Esophagus muscularis mucosa (tissue), 4 donors: ENCODE measurements around the gene S100A11. TPM values are rescaled to one million over a fixed set of nuclear protein-coding genes. Genes with fewer than 3 reads are reported as not detected.
A peak's percentile ranks its signal among the peaks of the same experiment; 100 is the strongest.

Experiments used
- DNase-seq: peaks from one replicate; pipeline ENCODE4 v3.0.0-alpha.2; 2017; ENCODE audit errors: extremely low spot score
- H3K27ac ChIP-seq, 4 donors: fragments of 200-600 bp; sonication (generic); replicated peaks in 1 of 4; 1 replicate in 3 of 4; 2 replicates in 1 of 4; pipeline ENCODE4 v1.5.1; 2016 to 2019; ENCODE audit warnings: mild to moderate bottlenecking in 1 of 4
- H3K27me3 ChIP-seq, 4 donors: fragments of 200-600 bp; sonication (generic); one replicate each; pipeline versions ENCODE4 v1.5.1 to v1.6.0; 2016 to 2019
- H3K36me3 ChIP-seq, 4 donors: fragments of 200-600 bp; sonication (generic); one replicate each; pipeline ENCODE4 v1.5.1; 2016 to 2019
- H3K4me1 ChIP-seq, 4 donors: fragments of 200-600 bp; sonication (generic); one replicate each; pipeline ENCODE4 v1.5.1; 2016 to 2019
- H3K4me3 ChIP-seq, 4 donors: fragments of 200-600 bp; sonication (generic); 1 replicate in 2 of 4; 2 replicates in 2 of 4; pipeline ENCODE4 v1.5.1; 2016 to 2019; ENCODE audit warnings: mild to moderate bottlenecking in 4 of 4, moderate library complexity in 1 of 4
- H3K9me3 ChIP-seq, 4 donors: fragments of 200-600 bp; sonication (generic); 1 replicate in 3 of 4; 2 replicates in 1 of 4; pipeline ENCODE4 v1.5.1; 2016 to 2019
- CTCF ChIP-seq, 3 experiments: fragments of 200-600 bp in 2 of 3; fragments of 450-650 bp in 1 of 3; sonication (generic) in 2 of 3; IDR thresholded peaks; one replicate each; pipeline ENCODE4 v1.5.1; 2017 to 2019; ENCODE audit warnings: antibody characterized with exemption in 3 of 3, mild to moderate bottlenecking in 2 of 3, moderate library complexity in 1 of 3
- EP300 ChIP-seq: sonication (generic); formaldehyde crosslinking; IDR thresholded peaks from one replicate; pipeline ENCODE4 v1.6.1; 2017; ENCODE audit warnings: antibody characterized with exemption
- POLR2A ChIP-seq: fragments of 450-650 bp; IDR thresholded peaks from one replicate; pipeline ENCODE4 v1.6.1; 2017; ENCODE audit warnings: antibody characterized with exemption, moderate library complexity, mild to moderate bottlenecking, low read depth
- POLR2AphosphoS5 ChIP-seq, 2 donors: sonication (generic); formaldehyde crosslinking; IDR thresholded peaks; one replicate each; pipeline ENCODE4 v1.6.1; 2017; ENCODE audit warnings: antibody characterized with exemption in 2 of 2
- WGBS: methylation state at CpG from one replicate; pipeline ENCODE4 v1.1.5; 2018; 5-methylcytosine and 5-hydroxymethylcytosine counted together
- intact Hi-C: fragments of 100-400 bp; cut with DNase I; formaldehyde crosslinking; loops from one replicate; pipeline ENCODE4 v1.15.1; 2023
- total RNA-seq, 4 donors: library from RNA; depleted of rRNA; stranded (reverse); fragments of >200 nt; gene quantifications; one replicate each; pipeline versions ENCODE4 v1.1.0 to v1.2.1, GENCODE V29; 2016

The S100A11 gene
- total RNA-seq, 4 donors from 2014 or later: 68.5 to 190 (median 115) TPM

GRCh38 chr1:152071123-152071522 is 34.3 kb upstream of the S100A11 start:
- intact Hi-C loops: no loop called here
- no peaks in the 10 kb centered on the region for H3K36me3 ChIP-seq
- H3K4me1 ChIP-seq: no peaks in the 10 kb centered on the region
- no peak for TF ChIP-seq CTCF (IDR thresholded peaks at IDR 0.05)
- TF ChIP-seq POLR2AphosphoS5 (IDR thresholded peaks at IDR 0.05): no peak
- no peak for TF ChIP-seq EP300
- TF ChIP-seq POLR2A: no peak
- no peaks in the 10 kb centered on the region for H3K9me3 ChIP-seq
- H3K4me3 ChIP-seq: no peak overlapping the region
- peaks cover 0 to 8% (median 0%) of the 10 kb centered on the region in 4 donors for H3K27me3 ChIP-seq
- no peak for DNase-seq
- H3K27ac ChIP-seq: no peak overlapping the region
- 66% methylated on average over 3 of the region's 3 CpGs for WGBS

GRCh38 chr1:152067929-152068328 is 31.1 kb upstream of the S100A11 start:
- Histone ChIP-seq H3K36me3 (no peaks in the 10 kb centered on the region), H3K4me1 (no peaks in the 10 kb centered on the region), H3K27ac (no peak overlapping the region), H3K4me3 (no peak overlapping the region), H3K27me3 (peaks cover 0 to 8% (median 0%) of the 10 kb centered on the region in 4 donors), H3K9me3 (no peaks in the 10 kb centered on the region)
- DNase-seq: peak; percentile 14
- 58% methylated on average over 1 of the region's 1 CpG for WGBS
- TF ChIP-seq EP300: no peak
- no peak for TF ChIP-seq CTCF (IDR thresholded peaks at IDR 0.05)
- TF ChIP-seq POLR2A: no peak
- TF ChIP-seq POLR2AphosphoS5 (IDR thresholded peaks at IDR 0.05): no peak
- intact Hi-C loops: no loop called here

DNA sequence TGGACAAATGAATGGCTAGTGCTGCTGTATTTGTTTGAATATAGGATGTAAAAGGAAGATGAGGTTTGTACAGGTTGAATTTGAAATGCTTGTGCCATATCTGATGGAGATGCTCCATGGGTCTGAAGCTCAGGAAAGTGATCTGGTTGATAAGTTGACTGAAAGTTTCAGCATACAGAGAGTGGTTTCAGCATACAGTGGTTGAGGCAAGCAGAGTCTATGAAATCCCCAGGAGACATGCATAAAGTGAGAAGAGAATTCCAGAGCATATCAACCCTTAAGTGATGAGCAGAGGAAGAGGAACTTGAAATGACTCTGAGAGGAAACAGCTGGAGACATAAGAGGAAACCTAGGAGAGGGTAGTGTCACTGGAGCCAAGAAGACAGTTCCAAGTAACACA is 30.3 kb upstream of the S100A11 start:
- intact Hi-C loops: no loop called here
- Histone ChIP-seq H3K9me3 (no peaks in the 10 kb centered on the region), H3K27me3 (peaks cover 0 to 4% (median 0%) of the 10 kb centered on the region in 4 donors), H3K36me3 (no peaks in the 10 kb centered on the region), H3K4me1 (no peaks in the 10 kb centered on the region), H3K4me3 (no peak overlapping the region), H3K27ac (no peak overlapping the region)
- TF ChIP-seq CTCF (IDR thresholded peaks at IDR 0.05) (no peak), POLR2A (no peak), POLR2AphosphoS5 (IDR thresholded peaks at IDR 0.05) (no peak), EP300 (no peak)
- DNase-seq: no peak

DNA sequence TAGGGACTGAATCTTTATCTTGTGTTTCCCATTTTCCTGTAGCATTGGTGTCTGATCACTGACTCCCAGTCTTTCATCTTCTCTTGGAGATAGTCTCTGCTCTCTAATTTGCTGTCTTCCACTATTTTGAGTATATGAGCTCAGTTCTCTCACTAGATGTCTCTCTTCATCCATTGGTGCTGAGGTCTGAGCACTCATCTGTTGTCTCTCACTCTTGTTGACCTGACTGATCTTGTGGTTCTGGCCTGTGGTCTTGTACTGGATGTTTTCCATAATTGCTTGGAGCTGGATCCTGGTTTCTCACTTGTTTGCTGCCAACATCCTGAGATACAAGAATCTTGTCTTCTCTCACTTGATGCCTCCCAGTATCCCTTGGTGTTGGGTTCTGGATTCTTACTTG is 25.1 kb upstream of the S100A11 start:
- no peak for DNase-seq
- no peaks in the 10 kb centered on the region for H3K4me1 ChIP-seq
- TF ChIP-seq EP300: no peak
- TF ChIP-seq POLR2AphosphoS5 (IDR thresholded peaks at IDR 0.05): no peak
- TF ChIP-seq CTCF (IDR thresholded peaks at IDR 0.05): no peak
- no peak for TF ChIP-seq POLR2A
- H3K36me3 ChIP-seq: no peaks in the 10 kb centered on the region
- no peak overlapping the region for H3K4me3 ChIP-seq
- H3K27ac ChIP-seq: no peak overlapping the region
- intact Hi-C loops: no loop called here
- H3K27me3 ChIP-seq: peaks cover 0 to 38% (median 0%) of the 10 kb centered on the region in 4 donors
- no peaks in the 10 kb centered on the region for H3K9me3 ChIP-seq

DNA sequence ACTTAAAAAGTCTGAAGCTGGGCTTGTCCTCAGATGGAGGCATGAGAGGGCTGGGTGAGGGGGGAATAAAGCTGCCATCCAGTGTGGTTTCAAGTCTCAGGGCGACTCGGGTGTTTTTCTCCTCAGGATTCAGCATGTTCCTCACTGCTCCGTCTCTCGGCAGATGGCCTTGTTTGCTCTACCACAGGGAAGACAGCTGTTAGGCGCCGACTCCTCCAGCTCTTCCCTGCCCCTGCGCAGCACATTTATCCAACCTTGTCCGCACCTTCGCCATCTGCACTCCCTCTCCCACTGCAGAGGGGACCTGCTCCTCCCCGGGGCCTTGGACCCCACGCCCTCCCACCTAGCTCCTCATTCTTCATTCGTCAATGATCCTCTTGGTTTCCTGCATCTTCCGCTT is 16.6 kb upstream of the S100A11 start:
- peaks cover 3 to 9% (median 6%) of the 10 kb centered on the region in 4 donors for H3K4me1 ChIP-seq
- no peak overlapping the region for H3K27ac ChIP-seq
- intact Hi-C loops: loop anchor here (2.0 to 10.0 kb wide), 3 partner anchors 129 to 404 kb away; no protein-coding TSS in a partner anchor
- no peak overlapping the region for H3K4me3 ChIP-seq
- H3K27me3 ChIP-seq: peaks cover 0 to 20% (median 4%) of the 10 kb centered on the region in 4 donors
- no peaks in the 10 kb centered on the region for H3K9me3 ChIP-seq
- no peaks in the 10 kb centered on the region for H3K36me3 ChIP-seq
- TF ChIP-seq POLR2A: no peak
- TF ChIP-seq CTCF (IDR thresholded peaks at IDR 0.05): no peak
- 63% methylated on average over 13 of the region's 13 CpGs for WGBS
- DNase-seq: no peak
